GM12891 (cell line): ENCODE measurements around the gene LRRC53.

Experiments used
- DNase-seq: peaks from one replicate; pipeline ENCODE4 v3.0.0; 2011; ENCODE audit warnings: low spot score; ENCODE audit not compliant: insufficient read length
- FAIRE-seq: peaks from 2 replicates; lab custom pipeline; 2011; peaks lifted over from hg19 to GRCh38; lab: Jason Lieb, UNC
- PAX5 ChIP-seq: IDR thresholded peaks from 2 replicates; pipeline ENCODE4 v1.6.1; 2011; ENCODE audit warnings: low read length, moderate library complexity, mild to moderate bottlenecking; ENCODE audit not compliant: insufficient read depth, severe bottlenecking
- POLR2A ChIP-seq: IDR thresholded peaks from 2 replicates; pipeline ENCODE4 v1.6.1; 2011; ENCODE audit warnings: low read depth, low read length, control low read depth
- POLR2AphosphoS5 ChIP-seq: IDR thresholded peaks from 2 replicates; pipeline ENCODE4 v1.6.1; 2011; ENCODE audit warnings: low read depth, low read length, control low read depth
- POU2F2 ChIP-seq: IDR thresholded peaks from 2 replicates; pipeline ENCODE4 v1.6.1; 2011; ENCODE audit warnings: low read depth, mild to moderate bottlenecking, control low read depth, low read length, moderate library complexity
- SPI1 ChIP-seq: IDR thresholded peaks from 2 replicates; pipeline ENCODE4 v1.6.1; 2011; ENCODE audit warnings: low read depth, low read length, control low read depth
- TAF1 ChIP-seq: IDR thresholded peaks from 2 replicates; pipeline ENCODE4 v1.6.1; 2011; ENCODE audit warnings: low read depth, low read length, control low read depth

The LRRC53 gene

GRCh38 chr1:74426208-74426937, 86.0 kb downstream of the LRRC53 start:
- FAIRE-seq (no peak), DNase-seq (no peak)

GRCh38 chr1:74425676-74426075, 86.7 kb downstream of the LRRC53 start:
- DNase-seq = no peak
- FAIRE-seq = no peak
- TF ChIP-seq PAX5 (no peak), POLR2AphosphoS5 (no peak), POU2F2 (no peak), POLR2A (no peak), TAF1 (no peak), SPI1 (no peak)

More at GRCh38 chr1:74426208-74426937, 86.0 kb downstream of the LRRC53 start:
- TF ChIP-seq TAF1 (no peak), POLR2A (no peak), PAX5 (no peak), POLR2AphosphoS5 (no peak), POU2F2 (no peak), SPI1 (no peak)

- no peak for TF ChIP-seq POLR2A
- TF ChIP-seq PAX5 = no peak
- TF ChIP-seq SPI1 = no peak
- TF ChIP-seq TAF1 = no peak
- TF ChIP-seq POU2F2 = no peak
- no peak for TF ChIP-seq POLR2AphosphoS5
- no peak for FAIRE-seq
Observed at GRCh38 chr1:74423471-74423870, 88.9 kb downstream of the LRRC53 start.

GRCh38 chr1:74422421-74423292, 89.8 kb downstream of the LRRC53 start:
- FAIRE-seq = no peak
- DNase-seq = no peak

More at GRCh38 chr1:74423471-74423870, 88.9 kb downstream of the LRRC53 start:
- DNase-seq = no peak

GRCh38 chr1:74420467-74420866, 91.9 kb downstream of the LRRC53 start:
- FAIRE-seq = no peak
- TF ChIP-seq POU2F2 (no peak), POLR2AphosphoS5 (no peak), POLR2A (no peak), TAF1 (no peak), SPI1 (no peak), PAX5 (no peak)
- no peak for DNase-seq

More at GRCh38 chr1:74422421-74423292, 89.8 kb downstream of the LRRC53 start:
- TF ChIP-seq POLR2AphosphoS5 (no peak), SPI1 (no peak), POU2F2 (no peak), POLR2A (no peak), TAF1 (no peak)
